ENCODE data around the gene ADTRP.

Gene ADTRP

DNA sequence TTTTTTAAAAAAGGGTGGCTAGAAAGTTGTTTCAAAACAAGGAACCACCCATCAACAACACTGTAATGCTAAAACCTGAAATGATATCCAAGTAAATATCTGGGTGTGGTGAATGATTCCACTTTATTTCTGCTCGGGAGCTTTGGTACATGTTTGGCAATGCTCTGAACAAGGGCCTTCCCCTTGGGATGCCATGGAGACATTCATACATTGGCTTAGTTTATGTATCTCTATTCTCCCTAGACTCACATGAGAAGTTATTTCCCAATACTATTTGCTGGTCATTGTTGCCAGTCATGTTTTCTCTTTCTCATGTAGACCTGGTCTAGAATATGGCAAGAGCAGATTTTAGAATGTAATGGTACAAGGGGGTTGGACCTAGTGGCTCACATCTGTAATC lies 22.9 kb downstream of the ADTRP start:
- DNase-seq (ENCODE audit: low read depth): no peak

DNA sequence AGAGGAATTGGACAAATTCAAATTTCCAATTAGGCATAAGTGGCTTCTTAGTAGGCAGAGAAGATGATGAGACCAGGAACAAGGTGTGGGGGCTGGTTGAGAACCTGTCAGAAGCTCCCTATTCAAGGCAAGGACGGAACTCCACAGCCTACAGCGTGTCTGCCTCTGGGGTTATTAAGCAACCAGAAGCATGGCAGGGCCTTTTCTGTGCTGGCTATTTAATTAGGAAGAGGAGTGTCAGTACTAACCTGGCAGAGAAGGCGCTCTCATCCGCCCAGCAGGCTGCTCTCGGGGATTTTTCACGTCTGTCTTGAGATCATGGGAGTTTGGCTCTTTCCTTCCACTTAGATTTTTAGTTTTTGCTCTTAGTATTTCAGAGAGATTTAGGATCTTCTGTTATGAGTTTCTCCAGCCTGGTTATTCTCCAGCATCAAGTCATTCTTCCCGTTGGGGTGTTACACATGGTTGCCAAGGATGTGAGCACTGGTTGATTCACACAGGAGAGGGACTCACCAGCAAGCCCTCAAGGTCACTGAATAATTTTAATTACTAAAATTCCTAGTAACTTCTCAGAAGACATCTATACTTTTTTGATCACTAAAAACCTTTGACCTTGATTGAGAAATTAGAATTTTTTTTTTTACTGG lies 23.9 kb downstream of the ADTRP start:
- no peak for DNase-seq (ENCODE audit: low read depth)

DNA sequence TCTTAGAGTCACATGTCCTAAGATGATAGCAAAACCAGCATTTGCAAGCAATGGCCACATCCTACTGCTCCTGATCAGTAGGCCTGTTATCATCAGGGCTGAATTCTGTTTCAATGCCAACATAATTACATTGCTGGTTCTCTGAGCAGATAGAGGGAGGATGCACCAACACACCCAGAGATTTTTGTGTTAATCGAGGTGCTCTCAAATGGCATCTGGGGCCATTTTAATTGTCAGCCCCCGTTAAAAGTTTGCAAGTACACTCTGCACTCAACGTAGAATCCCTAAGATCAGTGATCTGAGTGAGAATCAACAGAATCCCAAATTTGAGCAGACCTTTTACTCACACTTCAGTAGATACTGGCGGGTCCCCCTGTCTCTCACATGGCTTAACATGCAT lies 24.8 kb downstream of the ADTRP start:
- DNase-seq (ENCODE audit: low read depth): no peak

DNA sequence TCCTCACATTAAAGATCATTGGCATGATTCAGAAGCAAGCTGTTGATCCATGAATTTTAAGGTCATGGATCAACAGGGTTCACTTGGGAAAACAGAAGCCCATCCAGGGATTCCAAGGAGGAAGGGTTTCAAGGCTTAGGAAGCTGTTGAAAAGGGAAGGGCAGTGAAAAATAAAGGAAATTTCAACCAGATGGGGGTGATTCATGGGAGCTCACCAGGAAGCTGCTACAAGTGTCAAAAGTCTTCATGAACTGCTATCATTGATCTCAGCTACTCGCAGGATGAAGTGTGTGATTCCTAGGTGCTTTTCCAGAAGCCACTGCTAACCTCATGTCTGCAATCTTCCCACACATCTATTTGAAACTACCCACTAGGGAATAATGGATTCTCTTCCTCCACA lies 26.2 kb downstream of the ADTRP start:
- DNase-seq (ENCODE audit: low read depth): no peak

DNA sequence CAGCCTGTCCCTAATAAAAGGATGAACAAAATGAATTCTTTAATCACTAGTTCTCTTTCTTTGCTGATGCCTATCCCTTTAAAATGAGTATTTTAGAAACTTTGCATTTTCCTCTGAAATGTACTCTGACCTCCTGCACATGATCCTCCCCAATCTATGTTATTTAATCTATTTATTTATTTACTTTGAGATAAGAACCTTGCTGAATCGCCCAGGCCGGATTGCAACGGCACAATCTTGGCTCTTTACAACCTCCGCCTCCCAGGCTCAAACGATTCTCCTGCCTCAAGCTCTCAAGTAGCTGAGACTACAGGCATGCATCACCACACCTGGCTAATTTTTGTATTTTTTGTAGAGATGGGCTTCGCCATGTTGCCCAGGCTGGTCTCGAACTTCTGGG lies 27.9 kb downstream of the ADTRP start:
- no peak for DNase-seq (ENCODE audit: low read depth)

DNA sequence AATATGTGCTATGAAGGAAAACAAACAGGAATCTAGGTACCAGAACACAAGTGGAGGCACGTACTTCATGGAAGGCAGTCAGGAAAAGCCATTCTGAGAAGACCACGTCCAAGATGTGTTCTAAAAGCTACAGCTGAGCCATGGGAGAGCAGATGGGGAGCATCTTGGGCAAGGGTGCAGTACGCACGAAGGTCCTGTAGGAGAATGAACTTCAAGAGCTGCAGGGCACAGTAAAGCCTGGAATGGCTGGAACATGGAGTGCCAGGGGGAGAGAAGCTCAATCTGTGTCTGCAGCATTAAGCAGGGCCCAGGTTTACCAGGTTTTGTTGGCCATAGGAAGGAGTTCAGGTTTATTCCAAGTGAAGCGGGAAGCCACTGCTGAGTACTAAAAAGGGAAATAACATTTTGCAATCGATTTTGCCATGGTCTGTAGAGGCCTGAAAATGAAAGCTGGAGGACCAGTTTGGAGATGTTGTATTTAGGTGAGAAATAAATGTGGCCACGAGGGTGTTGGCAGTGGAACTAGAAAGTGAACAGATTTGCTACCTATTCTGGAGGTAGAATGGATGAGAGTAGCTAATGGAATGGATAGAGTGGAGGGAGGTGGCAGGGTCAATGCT lies 29.9 kb downstream of the ADTRP start:
- DNase-seq (ENCODE audit: low read depth): no peak

DNA sequence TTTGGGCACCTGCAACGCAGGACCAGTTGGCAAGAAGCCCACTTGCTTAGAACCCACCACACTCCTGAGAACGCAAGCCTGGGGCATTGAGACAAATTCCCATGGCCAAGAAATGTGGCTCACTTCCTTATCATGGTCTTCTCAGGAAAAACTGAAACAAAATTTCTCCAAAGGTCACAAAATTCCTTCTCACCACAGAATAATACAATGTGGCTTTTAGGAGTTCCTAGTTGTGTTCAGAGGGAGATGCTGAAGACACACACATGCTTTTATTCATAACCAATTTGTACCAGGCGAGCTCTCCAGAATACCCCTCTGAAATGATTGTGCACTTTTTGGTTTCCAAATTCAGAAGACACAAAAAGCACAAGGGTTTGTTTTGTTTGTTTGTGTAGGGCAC lies 31.6 kb downstream of the ADTRP start:
- DNase-seq (ENCODE audit: low read depth): no peak

DNA sequence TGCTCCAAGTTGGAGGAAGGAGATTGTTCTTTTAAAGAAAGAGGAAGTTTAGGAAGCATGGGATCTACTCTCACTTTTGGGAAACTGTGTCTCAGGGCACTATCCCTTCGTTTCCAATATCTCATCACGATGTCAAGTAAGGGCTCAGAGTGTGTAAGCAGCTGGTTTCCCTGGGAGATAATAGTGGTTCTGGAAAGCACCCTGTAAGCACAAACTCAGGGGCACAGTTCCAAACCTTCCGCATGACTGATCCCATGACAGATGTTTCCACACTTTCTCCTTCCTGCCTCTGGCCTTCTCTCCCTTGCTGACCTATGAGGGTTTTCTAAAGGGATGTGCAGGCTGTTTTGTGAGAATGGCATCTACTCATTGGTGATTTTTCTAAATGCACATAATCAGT lies 33.9 kb downstream of the ADTRP start:
- no peak for DNase-seq (ENCODE audit: low read depth)

DNA sequence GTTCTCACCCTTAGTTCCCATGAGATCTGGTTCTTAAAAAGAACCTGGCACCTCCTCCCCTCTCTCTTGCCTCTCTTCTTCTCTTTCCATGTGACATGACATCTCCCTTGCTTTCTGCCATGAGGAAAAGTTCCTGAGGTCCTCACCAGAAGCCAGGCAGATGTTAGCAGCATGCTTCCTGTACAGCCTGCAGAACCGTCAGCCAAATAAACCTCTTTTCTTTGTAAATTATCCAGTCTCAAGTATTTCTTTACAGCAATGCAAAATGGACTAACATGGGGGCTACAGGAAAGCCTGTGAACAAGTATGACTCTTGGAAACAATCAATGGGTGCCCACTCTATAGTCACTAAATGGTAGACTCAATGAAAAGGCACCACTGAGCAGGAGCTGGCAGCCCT lies 34.5 kb downstream of the ADTRP start:
- no peak for DNase-seq (ENCODE audit: low read depth)

DNA sequence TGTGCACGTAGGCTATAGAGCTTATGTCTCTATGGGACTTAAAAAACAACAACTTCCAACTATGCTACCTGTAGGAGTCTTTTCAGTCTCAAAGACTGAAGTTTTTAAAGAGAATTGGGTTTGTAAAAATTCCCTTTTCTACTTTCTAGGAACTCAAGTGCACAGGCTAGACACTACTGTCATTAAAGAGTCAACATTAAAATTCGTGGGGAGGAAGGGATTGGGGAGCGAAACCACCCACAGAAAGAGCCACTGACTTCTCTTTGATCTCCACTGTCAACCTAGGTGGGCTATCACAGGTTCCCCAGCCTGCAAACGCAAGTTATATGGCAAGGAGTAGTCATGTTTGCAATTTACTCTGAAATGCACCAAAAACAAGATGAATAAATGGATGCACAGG lies 37.7 kb downstream of the ADTRP start:
- no peak for DNase-seq (ENCODE audit: low read depth)

DNA sequence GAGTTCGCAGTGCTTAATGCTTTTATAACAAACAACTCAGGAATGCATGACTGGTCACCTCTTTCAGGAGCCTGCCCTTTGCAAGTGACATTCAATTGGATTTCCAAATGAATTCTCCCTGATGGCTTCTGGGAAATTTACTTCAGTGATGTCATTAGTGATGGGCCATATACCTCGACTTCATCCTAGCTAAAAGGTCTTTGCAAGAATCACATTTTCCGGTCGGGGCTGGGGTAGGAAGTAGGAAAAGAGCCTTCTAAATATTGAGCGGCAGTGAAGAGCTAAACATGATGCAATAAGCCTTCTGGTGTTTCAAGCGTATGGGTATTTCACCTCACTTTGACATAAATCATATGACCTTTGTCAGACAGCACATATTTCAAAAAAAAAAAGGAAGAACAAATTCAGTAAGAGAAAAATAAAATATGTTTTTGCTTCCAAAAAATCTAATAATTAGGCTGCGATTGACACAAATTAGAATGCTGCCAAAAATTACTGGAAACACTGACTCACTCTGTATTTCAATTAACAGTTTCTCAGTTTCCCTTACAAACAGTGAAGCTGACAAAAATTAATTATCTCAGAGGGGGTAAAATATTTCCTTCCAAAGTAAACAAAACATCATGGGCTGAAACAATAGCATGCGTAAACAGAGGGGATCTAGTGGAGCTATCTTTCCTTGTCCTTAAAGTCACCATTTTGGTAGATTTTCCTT lies 39.8 kb downstream of the ADTRP start:
- no peak for DNase-seq (ENCODE audit: low read depth)

DNA sequence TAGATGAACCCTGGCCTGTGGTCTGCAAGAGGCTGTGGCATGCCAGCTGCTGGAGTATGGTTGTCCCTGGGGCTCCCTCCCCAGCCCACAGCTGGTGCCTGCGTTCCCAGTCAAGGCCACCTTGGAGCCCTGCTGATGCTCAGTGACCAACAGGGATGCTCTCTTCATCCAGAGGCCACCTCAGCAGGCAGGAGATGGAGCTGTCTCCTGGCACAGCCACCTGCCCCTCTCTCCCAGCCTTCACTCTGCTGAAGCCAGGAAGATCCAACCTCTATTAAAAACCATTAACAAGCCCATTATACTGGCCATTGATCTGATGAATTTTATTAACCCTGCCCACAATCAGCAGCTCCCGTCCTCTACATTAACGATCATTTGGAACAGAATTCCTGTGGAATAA lies 40.4 kb downstream of the ADTRP start:
- no peak for DNase-seq (ENCODE audit: low read depth)

DNA sequence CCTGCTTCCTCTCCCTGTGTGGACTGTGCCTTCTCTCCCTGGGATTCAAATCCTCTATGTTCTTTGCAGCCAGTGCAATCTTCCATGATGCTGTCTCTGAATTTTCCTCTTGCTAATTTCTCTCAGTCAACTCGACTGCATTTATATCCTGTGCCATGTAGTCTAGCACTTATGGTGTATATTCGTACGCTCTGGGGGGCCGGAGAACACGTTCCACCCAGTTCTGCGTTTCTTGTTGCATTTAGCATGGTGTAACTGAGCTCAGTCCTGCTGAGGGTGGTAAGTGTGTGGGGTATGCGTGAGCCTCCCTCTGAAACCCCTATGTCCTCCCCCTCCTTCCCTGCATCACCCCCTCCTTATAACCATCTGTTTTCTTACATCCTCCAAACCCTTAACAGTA lies 42.0 kb downstream of the ADTRP start:
- no peak for DNase-seq (ENCODE audit: low read depth)

DNA sequence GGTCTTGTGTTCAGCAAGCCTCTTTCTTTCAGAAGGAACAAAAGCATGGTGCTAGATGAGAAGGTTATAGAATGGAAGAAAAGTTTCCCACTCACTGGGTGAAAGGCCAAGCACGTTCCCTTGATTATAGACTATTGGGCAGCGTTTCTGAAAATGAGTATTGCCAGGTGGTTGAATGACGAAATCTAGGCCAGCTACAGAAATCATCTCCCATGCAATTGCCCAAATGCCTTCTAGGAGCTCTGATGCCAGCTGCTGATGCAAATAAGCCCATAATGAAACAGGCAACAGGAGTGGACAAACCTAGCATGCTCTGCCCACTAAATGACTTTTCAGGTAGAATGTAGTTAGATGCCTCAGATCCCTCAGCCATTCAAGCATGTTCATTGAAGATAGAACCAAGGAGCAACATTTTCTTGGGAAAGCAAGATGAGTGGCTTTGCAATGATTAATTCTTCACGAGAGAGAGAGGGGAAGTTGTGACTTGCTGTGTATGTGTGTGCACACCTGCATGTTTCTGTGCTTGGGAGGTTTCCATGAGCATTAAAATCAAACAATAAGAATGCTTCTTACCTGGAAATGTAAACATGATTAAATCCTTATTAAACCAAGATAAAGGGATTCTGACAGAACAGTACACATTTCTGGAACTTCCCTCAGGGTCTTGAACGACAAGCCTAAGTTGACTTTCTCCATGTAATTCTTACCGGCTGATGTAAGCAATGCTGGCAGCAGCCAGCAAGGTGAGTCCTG lies 43.6 kb downstream of the ADTRP start:
- DNase-seq (ENCODE audit: low read depth): no peak

DNA sequence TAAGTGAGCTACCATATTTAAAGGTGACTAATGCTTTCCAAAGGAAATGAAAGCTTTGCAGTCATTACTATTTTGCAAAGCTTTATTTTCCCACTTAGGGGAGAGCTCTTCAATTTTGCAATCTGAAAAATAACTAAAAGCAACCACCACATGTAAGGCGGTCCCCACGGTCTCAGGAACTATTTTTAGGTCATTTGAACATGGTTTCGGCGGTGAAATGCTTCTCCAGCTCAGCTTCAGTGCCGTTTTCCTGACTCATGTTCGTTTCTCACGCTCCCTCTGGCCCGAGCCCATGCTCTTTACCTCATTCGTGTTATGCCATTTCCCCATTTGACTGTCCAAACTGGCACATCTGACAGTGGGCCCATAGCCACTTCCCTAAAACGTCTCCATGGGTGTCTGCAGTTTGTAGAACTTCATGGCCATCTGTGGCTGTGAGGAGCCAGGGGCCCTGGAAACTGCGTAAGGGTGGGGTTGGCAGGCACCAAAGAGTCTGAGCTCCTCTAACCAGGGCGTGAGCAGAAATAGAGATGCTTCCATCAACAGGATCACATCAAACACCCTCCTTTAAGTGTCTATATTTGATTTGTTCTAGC lies 46.5 kb downstream of the ADTRP start:
- peak; percentile 69 for DNase-seq (ENCODE audit: low read depth)

DNA sequence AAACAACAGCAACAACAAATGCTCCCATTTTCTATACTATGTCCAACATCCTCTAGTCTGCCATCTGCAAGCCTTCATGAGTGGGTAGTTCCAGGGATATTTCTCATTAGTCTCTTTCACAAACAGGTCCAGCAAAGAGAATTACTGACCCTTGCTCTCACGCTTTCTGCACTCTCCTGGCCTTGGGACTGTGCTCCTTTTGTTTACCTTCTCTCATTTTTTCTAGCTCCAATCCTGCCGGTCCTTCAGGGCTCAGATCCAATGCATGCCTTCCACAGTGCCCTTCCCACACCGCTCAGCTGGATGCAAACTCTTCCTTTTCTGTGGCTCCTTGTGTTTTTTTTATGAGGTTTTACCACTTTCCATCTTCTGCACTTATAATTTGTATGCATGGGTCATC lies 47.2 kb downstream of the ADTRP start:
- no peak for DNase-seq (ENCODE audit: low read depth)

DNA sequence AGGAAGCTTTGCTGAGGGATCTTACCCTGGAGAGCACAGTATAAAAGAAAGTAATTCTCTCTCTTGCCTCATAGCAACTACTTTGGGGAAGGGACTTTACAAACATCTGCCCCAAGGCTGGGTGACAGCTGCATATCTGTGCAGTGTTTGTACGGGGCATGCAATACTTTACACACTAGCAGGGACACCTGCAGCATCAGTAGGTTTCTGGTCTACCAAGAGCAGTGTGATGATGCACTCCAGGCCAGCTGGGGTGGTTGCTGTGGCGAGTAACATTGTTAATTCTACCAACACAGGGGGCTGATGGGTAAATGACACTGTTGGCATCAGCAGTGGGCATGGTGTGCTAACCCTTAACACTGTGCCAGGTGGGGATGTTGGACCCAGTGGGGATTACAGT lies 48.0 kb downstream of the ADTRP start:
- no peak for DNase-seq (ENCODE audit: low read depth)

DNA sequence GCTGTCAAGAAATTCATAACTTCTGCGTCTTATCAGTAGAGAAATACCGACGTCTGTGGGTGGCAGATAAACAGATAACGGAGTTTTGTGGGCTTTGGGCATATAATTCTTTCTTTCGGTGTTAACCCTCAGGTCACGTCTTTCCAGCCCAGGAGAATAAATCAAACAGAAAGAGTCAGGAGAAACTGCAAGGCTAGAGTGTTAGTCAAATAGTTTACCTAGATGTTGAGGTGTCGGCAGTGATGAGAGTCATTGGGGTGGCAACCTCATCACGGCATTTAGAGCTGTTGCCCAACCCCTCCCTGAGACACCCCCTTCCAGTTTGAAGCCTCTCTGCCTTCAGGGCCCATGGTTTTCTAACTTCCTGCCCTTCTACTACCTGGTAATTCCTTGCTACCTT lies 49.5 kb downstream of the ADTRP start:
- peak; percentile 54 for DNase-seq (ENCODE audit: low read depth)

DNA sequence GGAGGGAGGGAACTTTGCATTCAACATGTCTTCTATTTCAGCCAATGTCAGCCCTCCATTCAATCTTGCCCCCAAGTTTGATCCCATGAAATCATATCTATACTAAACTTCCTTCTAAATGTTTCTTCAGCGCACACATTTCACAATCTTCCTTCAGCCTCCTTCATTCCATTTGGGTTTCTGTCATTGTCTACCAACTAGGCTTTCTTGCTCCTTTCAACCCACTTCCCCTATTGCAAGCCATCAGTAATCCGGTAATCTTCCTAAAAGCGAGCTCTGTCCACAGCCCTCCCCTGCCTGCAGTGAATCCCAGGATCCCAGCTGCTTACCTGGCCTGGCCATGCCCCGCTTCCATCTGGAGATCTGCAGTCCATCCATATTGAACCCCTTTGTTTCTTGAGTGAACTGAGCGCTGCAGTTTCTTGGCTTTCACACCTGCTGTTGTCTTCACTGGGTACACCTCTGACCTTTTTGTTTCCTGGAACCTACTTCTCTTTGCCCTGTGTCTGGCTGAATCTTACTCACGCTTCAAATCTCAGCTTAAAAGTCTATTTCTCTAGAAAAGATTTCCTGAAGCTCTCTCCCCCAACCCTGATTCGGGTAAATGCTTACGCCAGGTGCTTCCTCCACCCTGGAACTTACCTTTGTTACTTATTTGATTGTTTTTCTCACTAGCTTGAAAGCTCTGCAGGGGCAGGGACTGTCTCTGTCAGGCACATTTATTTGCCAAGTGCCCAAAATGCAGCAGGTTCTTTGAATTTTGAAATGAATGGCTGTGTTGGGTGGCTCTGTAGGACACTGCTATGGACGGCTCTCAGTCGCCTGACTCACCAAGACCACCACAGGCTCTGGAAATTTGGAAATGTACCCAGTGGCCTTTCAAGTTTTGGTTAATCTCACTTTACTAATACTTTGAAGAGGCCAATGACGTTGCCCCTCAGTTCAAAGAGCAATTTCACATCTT lies 50.3 kb downstream of the ADTRP start:
- no peak for DNase-seq (ENCODE audit: low read depth)

DNA sequence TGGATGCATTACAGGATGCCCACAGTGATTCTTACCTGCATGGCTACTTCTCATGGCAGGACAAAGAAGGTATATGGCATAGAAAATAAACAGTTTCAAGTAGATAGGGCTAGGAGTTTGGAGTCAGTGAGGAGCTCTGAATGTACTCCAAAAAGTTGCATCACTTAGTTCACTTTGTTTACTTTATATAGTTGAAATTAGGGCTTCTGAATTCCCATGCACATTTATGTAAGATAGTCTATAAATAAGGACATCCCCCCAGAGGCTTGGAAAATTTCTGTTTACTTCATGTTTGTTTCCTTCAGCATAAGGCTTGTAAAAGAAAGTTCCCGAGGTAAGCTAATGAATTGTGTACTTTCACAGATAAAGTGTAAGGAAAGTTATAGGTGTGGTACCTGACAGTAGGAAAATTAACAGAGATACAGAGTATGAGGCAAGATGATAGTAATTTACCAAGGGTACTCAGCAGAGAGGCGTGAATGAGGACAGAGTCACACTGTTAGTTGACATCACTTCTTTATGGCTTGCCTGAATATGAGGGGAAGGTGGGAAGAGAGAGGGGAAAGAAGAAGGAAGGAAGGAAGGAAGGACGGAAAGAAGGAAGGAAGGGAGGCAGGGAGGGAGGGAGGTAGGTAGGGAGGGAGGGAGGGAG lies 51.1 kb downstream of the ADTRP start:
- no peak for DNase-seq (ENCODE audit: low read depth)

DNA sequence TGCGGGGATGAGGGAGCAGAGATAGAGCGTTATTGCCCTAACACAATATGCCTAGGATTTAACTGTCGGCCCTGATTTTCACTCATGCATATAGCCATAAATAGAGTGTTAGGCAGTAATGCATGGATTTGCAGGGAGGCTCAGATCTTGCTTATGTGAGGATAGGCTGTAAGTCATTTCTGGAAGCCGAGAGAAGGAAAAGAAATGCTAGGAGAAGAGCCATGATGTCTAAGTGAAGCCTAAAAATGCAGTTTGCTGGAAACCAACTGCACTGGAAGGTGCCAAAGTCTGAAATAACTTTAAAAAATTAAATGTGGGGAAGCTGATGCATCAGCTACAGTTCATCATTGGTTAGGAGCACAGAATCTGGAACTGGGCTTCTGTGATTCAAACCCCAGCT lies 54.3 kb downstream of the ADTRP start:
- no peak for DNase-seq (ENCODE audit: low read depth)

Measured in activated T-cell treated with anti-CD3 and anti-CD28 coated beads for 24 hours (primary cell).